ENCODE results near the gene AKTIP.
"Not testable (repeated sequence)": the region's sequence is repeated elsewhere in the genome, so short reads cannot be mapped to it uniquely, and the experiment has no call there.

Gene AKTIP

GRCh38 chr16:53515259-53515658 is 12.2 kb upstream of the AKTIP start:
- DNase-seq: no peak

GRCh38 chr16:53512795-53513194 is 9.8 kb upstream of the AKTIP start:
- DNase-seq: not testable (repeated sequence)

GRCh38 chr16:53511403-53512280 is 8.6 kb upstream of the AKTIP start:
- DNase-seq: no peak

- no peak for DNase-seq
Observed at GRCh38 chr16:53511084-53511402, 8.0 kb upstream of the AKTIP start.

- DNase-seq: no peak
Observed at GRCh38 chr16:53510704-53511070, 7.7 kb upstream of the AKTIP start.

GRCh38 chr16:53509906-53510703 is 7.1 kb upstream of the AKTIP start:
- DNase-seq: no peak

- DNase-seq: no peak
Observed at GRCh38 chr16:53507464-53508179, 4.6 kb upstream of the AKTIP start.

GRCh38 chr16:53506254-53506653 is 3.2 kb upstream of the AKTIP start:
- no peak for DNase-seq

- no peak for DNase-seq
Observed at GRCh38 chr16:53504665-53505064, 1.7 kb upstream of the AKTIP start.

GRCh38 chr16:53503991-53504663 is 1.1 kb upstream of the AKTIP start:
- no peak for DNase-seq

GRCh38 chr16:53503270-53503923 is 388 bp upstream of the AKTIP start:
- DNase-seq: peak; percentile 96

- no peak for DNase-seq
Observed at GRCh38 chr16:53501216-53501859, 1.7 kb downstream of the AKTIP start.

- DNase-seq: no peak
Observed at GRCh38 chr16:53498984-53499383, 4.0 kb downstream of the AKTIP start.

- DNase-seq: no peak
Observed at GRCh38 chr16:53495325-53495724, 7.7 kb downstream of the AKTIP start.

- DNase-seq: no peak
Observed at GRCh38 chr16:53494636-53495035, 8.4 kb downstream of the AKTIP start.

GRCh38 chr16:53492503-53492902 is 10.5 kb downstream of the AKTIP start:
- DNase-seq: no peak

GRCh38 chr16:53489755-53490154 is 13.3 kb downstream of the AKTIP start:
- no peak for DNase-seq

- no peak for DNase-seq
Observed at GRCh38 chr16:53486230-53486629, 16.8 kb downstream of the AKTIP start.

GRCh38 chr16:53484542-53484941 is 18.5 kb downstream of the AKTIP start:
- DNase-seq: no peak

GRCh38 chr16:53482123-53482522 is 20.9 kb downstream of the AKTIP start:
- DNase-seq: no peak

GRCh38 chr16:53480394-53480793 is 22.6 kb downstream of the AKTIP start:
- no peak for DNase-seq

- DNase-seq: no peak
Observed at GRCh38 chr16:53478965-53479364, 24.0 kb downstream of the AKTIP start.

Measured in NCI-H2081 treated with DMSO at 0.1 percent for 48 hours (cell line).